Smooth muscle cell (in vitro differentiated cells): ENCODE data around the gene LRRC71. TPM values are rescaled to one million over a fixed set of nuclear protein-coding genes. Genes with fewer than 3 reads are reported as not detected.

ENCODE experiments used
- DNase-seq: peaks from one replicate; lab custom pipeline; 2025; ENCODE audit not compliant: unreplicated experiment; lab: John Stamatoyannopoulos, UW
- H2AFZ ChIP-seq: fragments of 200-600 bp; sonication (generic); 2 replicates; pipeline ENCODE4 v1.6.0; 2016; ENCODE audit warnings: antibody characterized with exemption, low read depth, mild to moderate bottlenecking
- H3F3A ChIP-seq: fragments of 200-600 bp; sonication (generic); 2 replicates; pipeline ENCODE4 v1.6.0; 2017; ENCODE audit warnings: antibody characterized with exemption, low read depth
- H3K27ac ChIP-seq: fragments of 200-600 bp; sonication (generic); 2 replicates; pipeline ENCODE4 v1.5.1; 2016; ENCODE audit warnings: low read depth, mild to moderate bottlenecking
- H3K27me3 ChIP-seq: fragments of 200-600 bp; sonication (generic); 2 replicates; pipeline ENCODE4 v1.6.1; 2016; ENCODE audit warnings: low read depth, mild to moderate bottlenecking
- H3K36me3 ChIP-seq: fragments of 200-600 bp; sonication (generic); 2 replicates; pipeline ENCODE4 v1.5.1; 2016; ENCODE audit warnings: low read depth
- H3K4me1 ChIP-seq: fragments of 200-600 bp; sonication (generic); 2 replicates; pipeline ENCODE4 v1.5.1; 2016; ENCODE audit warnings: low read depth
- H3K4me2 ChIP-seq: fragments of 200-600 bp; sonication (generic); 2 replicates; pipeline ENCODE4 v1.6.0; 2016; ENCODE audit warnings: mild to moderate bottlenecking
- H3K4me3 ChIP-seq: fragments of 200-600 bp; sonication (generic); 2 replicates; pipeline ENCODE4 v1.5.1; 2016; ENCODE audit warnings: mild to moderate bottlenecking
- H3K79me2 ChIP-seq: fragments of 200-600 bp; sonication (generic); 2 replicates; pipeline ENCODE4 v1.6.0; 2016; ENCODE audit warnings: low read depth, mild to moderate bottlenecking
- H3K9ac ChIP-seq: fragments of 200-600 bp; sonication (generic); 2 replicates; pipeline ENCODE4 v1.6.0; 2016; ENCODE audit warnings: low read depth
- H3K9me3 ChIP-seq: fragments of 200-600 bp; sonication (generic); replicated peaks from 2 replicates; pipeline ENCODE4 v1.5.1; 2016; ENCODE audit warnings: low read depth
- H4K20me1 ChIP-seq: fragments of 200-600 bp; sonication (generic); 2 replicates; pipeline ENCODE4 v1.6.0; 2016; ENCODE audit warnings: low read depth
- CTCF ChIP-seq: fragments of 200-600 bp; sonication (generic); IDR thresholded peaks from 2 replicates; pipeline ENCODE4 v1.5.1; 2017; ENCODE audit warnings: borderline replicate concordance, mild to moderate bottlenecking, antibody characterized with exemption; ENCODE audit not compliant: insufficient read depth, poor library complexity, severe bottlenecking
- WGBS: methylation state at CpG from one replicate; pipeline ENCODE4 v1.1.7; 2016; ENCODE audit warnings: low lambda C conversion rate; 5-methylcytosine and 5-hydroxymethylcytosine counted together
- polyA plus RNA-seq: library from polyadenylated mRNA; unstranded; fragments of >200 nt; fragmentation: Nextera tagmentation; extraction: Ambion mirVana; gene quantifications from 2 replicates; pipeline ENCODE4 v1.2.1, GENCODE V29; 2016
- total RNA-seq: library from RNA; depleted of rRNA; stranded (reverse); fragments of >200 nt; gene quantifications from 2 replicates; pipeline ENCODE4 v1.2.3, GENCODE V29; 2014

The LRRC71 gene
- total and polyA plus RNA-seq, 2 experiments from 2014 or later: not detected

DNA sequence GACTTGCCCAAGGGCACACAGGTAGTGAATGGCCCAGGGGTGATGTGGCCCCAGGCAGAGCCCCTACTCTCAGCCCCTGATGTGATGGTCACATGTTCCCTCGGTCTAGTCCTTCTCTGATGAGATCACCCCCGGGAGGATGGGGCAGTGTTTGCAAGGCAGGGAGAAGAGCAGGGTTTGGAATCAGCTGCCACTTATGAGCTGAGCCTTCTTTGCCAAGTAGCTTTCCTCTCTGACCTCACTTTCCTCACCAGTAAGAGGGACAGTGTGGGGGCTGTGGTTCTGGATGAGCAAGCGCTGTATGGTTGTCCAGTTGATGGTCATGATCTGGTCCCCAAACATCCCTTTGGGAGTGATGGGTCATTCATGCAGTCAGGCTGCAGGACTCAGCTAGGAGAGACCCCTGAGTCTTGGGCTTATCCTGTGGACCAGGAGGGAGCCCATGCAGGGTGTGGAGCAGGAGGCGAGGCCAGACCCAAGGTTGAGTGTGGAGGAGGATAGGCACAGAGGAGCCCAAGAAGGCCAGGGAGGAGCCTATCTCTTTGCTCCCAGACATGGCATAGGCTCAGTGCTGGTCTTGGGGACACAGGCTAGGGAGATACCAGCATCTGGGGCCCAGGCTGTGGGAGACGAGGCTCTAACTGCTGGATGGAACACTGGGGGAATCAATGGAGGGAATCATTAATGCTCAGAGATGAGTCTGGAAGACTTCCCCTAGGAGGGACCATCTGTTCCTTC is 42.8 kb upstream of the LRRC71 start:
- Histone ChIP-seq H4K20me1 (no peaks in the 10 kb centered on the region), H2AFZ (no peak overlapping the region), H3K4me3 (no peak overlapping the region), H3K36me3 (no peaks in the 10 kb centered on the region), H3K9ac (no peak overlapping the region), H3K9me3 (no peaks in the 10 kb centered on the region), H3F3A (no peaks in the 10 kb centered on the region), H3K27ac (no peak overlapping the region), H3K27me3 (peaks cover 8% of the 10 kb centered on the region), H3K4me1 (no peaks in the 10 kb centered on the region), H3K79me2 (no peaks in the 10 kb centered on the region), H3K4me2 (no peak overlapping the region)
- DNase-seq: no peak
- TF ChIP-seq CTCF: no peak
- WGBS: 82% methylated on average over 5 of the region's 5 CpGs

GRCh38 chr1:156879876-156880275 is 40.6 kb upstream of the LRRC71 start:
- H3K9me3 ChIP-seq: no peaks in the 10 kb centered on the region
- no peak overlapping the region for H3K4me3 ChIP-seq
- no peak overlapping the region for H3K4me2 ChIP-seq
- H3K9ac ChIP-seq: no peak overlapping the region
- WGBS: 94% methylated on average over 21 of the region's 21 CpGs
- H3K27ac ChIP-seq: no peak overlapping the region
- H3K27me3 ChIP-seq: peaks cover 8% of the 10 kb centered on the region
- TF ChIP-seq CTCF: no peak
- H3K36me3 ChIP-seq: no peaks in the 10 kb centered on the region
- no peaks in the 10 kb centered on the region for H4K20me1 ChIP-seq
- H3F3A ChIP-seq: no peaks in the 10 kb centered on the region
- H2AFZ ChIP-seq: no peak overlapping the region
- no peak for DNase-seq
- no peaks in the 10 kb centered on the region for H3K79me2 ChIP-seq
- peaks cover 5% of the 10 kb centered on the region for H3K4me1 ChIP-seq

DNA sequence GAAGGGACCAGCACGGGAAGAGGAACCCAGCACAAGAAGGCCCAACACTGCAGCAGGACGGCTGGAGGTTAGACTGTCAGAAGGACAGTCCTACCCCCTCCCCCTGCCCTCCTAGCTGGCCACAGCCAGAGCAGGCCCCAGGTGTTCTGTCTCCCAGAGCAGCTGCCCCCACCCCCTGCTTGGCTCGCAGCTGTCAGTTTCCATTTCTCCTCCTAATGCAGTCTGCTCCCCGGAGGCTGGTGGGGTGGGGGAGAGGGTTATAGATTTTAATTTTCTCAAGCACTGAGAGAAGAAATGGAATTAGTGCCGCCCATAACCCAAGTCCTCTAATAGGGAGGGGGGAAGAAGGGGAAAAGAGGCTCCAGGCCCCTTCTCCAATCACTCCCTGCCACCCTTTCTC is 40.0 kb upstream of the LRRC71 start:
- H3K4me3 ChIP-seq: no peak overlapping the region
- no peaks in the 10 kb centered on the region for H3F3A ChIP-seq
- 92% methylated on average over 5 of the region's 5 CpGs for WGBS

More for the DNA sequence above, 40.0 kb upstream of the LRRC71 start:
- no peak overlapping the region for H3K27ac ChIP-seq
- H3K79me2 ChIP-seq: no peaks in the 10 kb centered on the region
- no peaks in the 10 kb centered on the region for H4K20me1 ChIP-seq
- no peak overlapping the region for H3K4me2 ChIP-seq
- H2AFZ ChIP-seq: no peak overlapping the region
- H3K4me1 ChIP-seq: peaks cover 5% of the 10 kb centered on the region
- H3K36me3 ChIP-seq: no peaks in the 10 kb centered on the region
- no peaks in the 10 kb centered on the region for H3K9me3 ChIP-seq
- TF ChIP-seq CTCF: no peak
- H3K9ac ChIP-seq: no peak overlapping the region
- H3K27me3 ChIP-seq: peaks cover 8% of the 10 kb centered on the region
- no peak for DNase-seq
